ENCODE measurements around the gene MRPL4. TPM values are rescaled to one million over a fixed set of nuclear protein-coding genes. Genes with fewer than 3 reads are reported as not detected.

MRPL4 gene
- polyA plus RNA-seq, 1 donor (not counting 4 experiments of a cell fraction or from before 2014, with no cell fraction given) = 29.4 TPM

DNA sequence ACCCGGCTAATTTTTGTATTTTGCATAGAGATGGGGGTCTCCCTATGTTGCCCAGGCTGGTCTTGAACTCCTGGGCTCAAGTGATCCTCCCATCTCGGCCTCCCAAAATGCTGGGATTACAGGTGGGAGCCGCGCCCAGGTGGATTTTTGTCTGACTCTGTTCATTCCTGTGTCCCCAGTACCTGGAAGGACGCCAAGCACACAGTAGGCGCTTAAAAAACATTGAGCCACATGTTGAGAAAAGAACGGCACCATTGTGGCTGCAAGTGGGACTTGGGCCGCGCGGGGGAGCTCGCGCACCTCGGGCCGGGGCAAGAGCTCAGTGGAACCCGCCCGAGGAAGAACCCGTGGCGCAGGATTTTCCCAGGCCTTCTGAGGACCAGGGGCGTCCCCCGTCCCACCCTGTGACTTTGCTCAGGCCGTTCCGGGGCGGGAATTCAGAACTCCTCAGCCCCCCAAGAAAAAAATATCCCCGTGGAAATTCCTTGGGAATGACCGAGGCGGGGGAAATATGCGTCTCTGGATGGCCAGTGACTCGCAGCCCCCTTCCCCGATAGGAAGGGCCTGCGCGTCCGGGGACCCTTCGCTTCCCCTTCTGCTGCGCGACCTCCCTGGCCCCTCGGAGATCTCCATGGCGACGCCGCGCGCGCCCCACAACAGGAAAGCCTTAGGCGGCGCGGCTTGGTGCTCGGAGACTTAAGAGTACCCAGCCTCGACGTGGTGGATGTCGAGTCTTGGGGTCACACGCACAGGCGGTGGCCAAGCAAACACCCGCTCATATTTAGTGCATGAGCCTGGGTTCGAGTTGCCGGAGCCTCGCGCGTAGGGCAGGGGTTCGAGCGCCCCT, 17.5 kb downstream of the MRPL4 start:
- H3K4me3 ChIP-seq (ENCODE audit: control insufficient read depth in 2 of 3, extremely low read depth in 1 of 3, insufficient read depth in 2 of 3, low read depth in 1 of 3, low read length in 3 of 3) = peak overlapping the region in 2 of 3 experiments; percentile 1 to 9
- peaks cover 23% of the 10 kb centered on the region for H3K27me3 ChIP-seq (ENCODE audit: control insufficient read depth, extremely low read depth, insufficient read depth, low read length)
- H3K9me1 ChIP-seq (ENCODE audit: control insufficient read depth, extremely low read depth, insufficient read depth, low read length) = no peaks in the 10 kb centered on the region
- FAIRE-seq = no peak
- TF ChIP-seq EZH2 (IDR thresholded peaks at IDR 0.05; ENCODE audit: low read length) = no peak
- TF ChIP-seq, protein P1, sequence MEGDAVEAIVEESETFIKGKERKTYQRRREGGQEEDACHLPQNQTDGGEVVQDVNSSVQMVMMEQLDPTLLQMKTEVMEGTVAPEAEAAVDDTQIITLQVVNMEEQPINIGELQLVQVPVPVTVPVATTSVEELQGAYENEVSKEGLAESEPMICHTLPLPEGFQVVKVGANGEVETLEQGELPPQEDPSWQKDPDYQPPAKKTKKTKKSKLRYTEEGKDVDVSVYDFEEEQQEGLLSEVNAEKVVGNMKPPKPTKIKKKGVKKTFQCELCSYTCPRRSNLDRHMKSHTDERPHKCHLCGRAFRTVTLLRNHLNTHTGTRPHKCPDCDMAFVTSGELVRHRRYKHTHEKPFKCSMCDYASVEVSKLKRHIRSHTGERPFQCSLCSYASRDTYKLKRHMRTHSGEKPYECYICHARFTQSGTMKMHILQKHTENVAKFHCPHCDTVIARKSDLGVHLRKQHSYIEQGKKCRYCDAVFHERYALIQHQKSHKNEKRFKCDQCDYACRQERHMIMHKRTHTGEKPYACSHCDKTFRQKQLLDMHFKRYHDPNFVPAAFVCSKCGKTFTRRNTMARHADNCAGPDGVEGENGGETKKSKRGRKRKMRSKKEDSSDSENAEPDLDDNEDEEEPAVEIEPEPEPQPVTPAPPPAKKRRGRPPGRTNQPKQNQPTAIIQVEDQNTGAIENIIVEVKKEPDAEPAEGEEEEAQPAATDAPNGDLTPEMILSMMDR (optimal IDR thresholded peaks at IDR 0.05 in 1 of 3, IDR thresholded peaks at IDR 0.05 in 1 of 3, conservative IDR thresholded peaks at IDR 0.05 in 1 of 3; ENCODE audit: extremely low read depth in 1 of 3, insufficient read depth in 2 of 3, low read length in 3 of 3) = peak; percentile 79 to 98 (median 93)
- peak overlapping the region; percentile 78 for H3K4me2 ChIP-seq (ENCODE audit: control insufficient read depth, extremely low read depth, insufficient read depth, low read depth, low read length)
- no peak overlapping the region for H3K27ac ChIP-seq (ENCODE audit: control insufficient read depth, insufficient read depth, low read length)
- peak overlapping the region; percentile 15 for H3K9ac ChIP-seq (ENCODE audit: control insufficient read depth, extremely low read depth, insufficient read depth, low read length)
- peak overlapping the region; percentile 15 for H2AFZ ChIP-seq (ENCODE audit: control insufficient read depth, low read length)
- no peak for DNase-seq (ENCODE audit: low read depth, low spot score)
- H4K20me1 ChIP-seq (ENCODE audit: control insufficient read depth, extremely low read depth, insufficient read depth, low read length) = no peaks in the 10 kb centered on the region
- no peaks in the 10 kb centered on the region for H3K36me3 ChIP-seq (ENCODE audit: control insufficient read depth in 2 of 2, extremely low read depth in 1 of 2, insufficient read depth in 2 of 2, low read length in 2 of 2)
- H3K9me3 ChIP-seq (ENCODE audit: control insufficient read depth, low read depth, low read length) = no peaks in the 10 kb centered on the region
- H3K79me2 ChIP-seq (ENCODE audit: control insufficient read depth, insufficient read depth, low read length) = no peaks in the 10 kb centered on the region
- peaks cover 9% of the 10 kb centered on the region for H3K4me1 ChIP-seq (ENCODE audit: control insufficient read depth, extremely low read depth, insufficient read depth, low read length)
- dilution Hi-C loops (cut with MboI; ENCODE audit: extremely low pct_ligation_motif_present, low sequenced_read_pairs) = no loop called here

DNA sequence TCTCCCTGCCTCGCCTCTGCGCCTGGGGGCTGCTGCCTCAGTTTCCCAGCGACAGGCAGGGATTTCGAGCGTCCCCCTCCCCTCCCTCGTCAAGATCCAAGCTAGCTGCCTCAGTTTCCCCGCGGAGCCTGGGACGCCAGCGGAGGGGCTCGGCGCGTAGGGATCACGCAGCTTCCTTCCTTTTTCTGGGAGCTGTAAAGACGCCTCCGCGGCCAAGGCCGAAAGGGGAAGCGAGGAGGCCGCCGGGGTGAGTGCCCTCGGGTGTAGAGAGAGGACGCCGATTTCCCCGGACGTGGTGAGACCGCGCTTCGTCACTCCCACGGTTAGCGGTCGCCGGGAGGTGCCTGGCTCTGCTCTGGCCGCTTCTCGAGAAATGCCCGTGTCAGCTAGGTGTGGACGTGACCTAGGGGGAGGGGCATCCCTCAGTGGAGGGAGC, 18.2 kb downstream of the MRPL4 start:
- Histone ChIP-seq H3K4me3 (ENCODE audit: control insufficient read depth in 2 of 3, extremely low read depth in 1 of 3, insufficient read depth in 2 of 3, low read depth in 1 of 3, low read length in 3 of 3) (peak overlapping the region in 1 of 3 experiments; percentile 63), H4K20me1 (ENCODE audit: control insufficient read depth, extremely low read depth, insufficient read depth, low read length) (no peaks in the 10 kb centered on the region), H3K9me3 (ENCODE audit: control insufficient read depth, low read depth, low read length) (no peaks in the 10 kb centered on the region), H3K27ac (ENCODE audit: control insufficient read depth, insufficient read depth, low read length) (no peak overlapping the region), H3K27me3 (ENCODE audit: control insufficient read depth, extremely low read depth, insufficient read depth, low read length) (peaks cover 23% of the 10 kb centered on the region), H2AFZ (ENCODE audit: control insufficient read depth, low read length) (peak overlapping the region; percentile 46), H3K79me2 (ENCODE audit: control insufficient read depth, insufficient read depth, low read length) (no peaks in the 10 kb centered on the region), H3K4me1 (ENCODE audit: control insufficient read depth, extremely low read depth, insufficient read depth, low read length) (peaks cover 9% of the 10 kb centered on the region), H3K9me1 (ENCODE audit: control insufficient read depth, extremely low read depth, insufficient read depth, low read length) (no peaks in the 10 kb centered on the region), H3K36me3 (ENCODE audit: control insufficient read depth in 2 of 2, extremely low read depth in 1 of 2, insufficient read depth in 2 of 2, low read length in 2 of 2) (no peaks in the 10 kb centered on the region), H3K4me2 (ENCODE audit: control insufficient read depth, extremely low read depth, insufficient read depth, low read depth, low read length) (peak overlapping the region; percentile 78), H3K9ac (ENCODE audit: control insufficient read depth, extremely low read depth, insufficient read depth, low read length) (peak overlapping the region; percentile 15)
- FAIRE-seq = no peak
- no peak for DNase-seq (ENCODE audit: low read depth, low spot score)
- TF ChIP-seq EZH2 (IDR thresholded peaks at IDR 0.05; ENCODE audit: low read length) = no peak
- TF ChIP-seq, protein P1 (optimal IDR thresholded peaks at IDR 0.05 in 1 of 3, IDR thresholded peaks at IDR 0.05 in 1 of 3, conservative IDR thresholded peaks at IDR 0.05 in 1 of 3; ENCODE audit: extremely low read depth in 1 of 3, insufficient read depth in 2 of 3, low read length in 3 of 3) = no peak
- dilution Hi-C loops (cut with MboI; ENCODE audit: extremely low pct_ligation_motif_present, low sequenced_read_pairs) = no loop called here
